ENCODE results near the gene FBXO28. TPM values are rescaled to one million over a fixed set of nuclear protein-coding genes. Genes with fewer than 3 reads are reported as not detected.
"Not testable (repeated sequence)": the region's sequence is repeated elsewhere in the genome, so short reads cannot be mapped to it uniquely, and the experiment has no call there.

The FBXO28 gene
- total RNA-seq = 46.6 and 56.5 TPM in 2 replicates

- DNase-seq (ENCODE audit: low read depth, low spot score) = peak; percentile 83
Observed at GRCh38 chr1:224113918-224114786, at the start of gene FBXO28. Gene FBXO28 (plus strand): TSS chr1:224114111. CDS start chr1:224114130, 19 bp downstream.

DNA sequence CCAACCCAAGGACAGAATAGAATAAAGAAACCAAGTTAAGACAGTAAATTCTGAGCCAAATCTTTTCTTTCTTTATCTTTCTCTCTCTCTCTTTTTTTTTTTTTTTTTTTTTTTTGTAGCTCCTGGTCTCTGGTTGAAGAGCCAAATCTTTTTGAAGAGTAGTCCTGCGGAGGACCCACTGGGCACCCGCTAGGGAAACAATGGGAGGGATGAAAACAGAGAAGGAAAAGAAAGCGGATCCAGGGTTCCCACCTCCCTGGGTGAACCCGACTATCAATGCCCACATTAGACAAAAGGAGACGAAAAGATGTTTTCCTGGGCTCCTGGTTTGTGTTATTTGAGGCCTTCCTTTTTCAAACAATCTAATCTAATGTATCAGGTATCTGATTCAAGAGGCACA lies 49.8 kb upstream of the FBXO28 start:
- no peak for DNase-seq (ENCODE audit: low read depth, low spot score)

DNA sequence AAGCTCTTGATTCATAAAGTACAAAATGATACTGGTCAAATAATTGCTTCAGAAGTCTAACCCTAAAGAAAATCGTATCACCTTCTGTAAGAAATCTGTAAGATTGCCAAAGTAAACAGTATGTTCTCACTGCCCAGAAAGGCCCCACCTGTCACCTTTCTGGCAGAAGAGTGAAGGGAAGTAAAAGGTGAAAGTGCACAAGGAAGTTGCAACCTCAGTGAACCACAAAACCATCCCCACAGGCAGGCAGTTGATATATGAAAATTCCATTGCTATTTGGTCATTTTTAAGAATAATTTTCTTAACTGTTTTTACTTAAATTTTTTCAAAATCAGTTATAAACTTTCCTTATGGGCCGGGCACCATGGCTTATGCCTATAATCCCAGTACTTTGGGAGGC lies 48.5 kb upstream of the FBXO28 start:
- no peak for DNase-seq (ENCODE audit: low read depth, low spot score)

DNA sequence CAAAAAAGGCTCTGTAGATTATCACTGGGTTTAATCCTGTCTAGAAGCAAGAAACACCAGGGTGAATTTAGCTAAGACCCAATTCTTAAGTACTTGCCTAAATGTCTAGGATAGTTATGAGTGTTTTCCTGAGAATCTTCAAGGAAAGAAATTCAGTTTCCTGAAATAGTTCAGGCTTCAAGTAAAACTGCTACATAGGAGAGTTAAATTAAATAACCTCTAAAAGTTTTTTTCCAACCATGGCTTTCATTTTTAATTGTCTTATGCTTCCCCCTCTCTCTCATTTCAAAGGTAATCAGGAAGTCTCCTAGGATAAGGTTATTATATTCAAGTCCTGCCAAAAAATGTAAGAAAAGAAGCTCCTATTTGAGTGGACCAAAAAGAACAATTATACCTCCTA lies 46.7 kb upstream of the FBXO28 start:
- no peak for DNase-seq (ENCODE audit: low read depth, low spot score)

DNA sequence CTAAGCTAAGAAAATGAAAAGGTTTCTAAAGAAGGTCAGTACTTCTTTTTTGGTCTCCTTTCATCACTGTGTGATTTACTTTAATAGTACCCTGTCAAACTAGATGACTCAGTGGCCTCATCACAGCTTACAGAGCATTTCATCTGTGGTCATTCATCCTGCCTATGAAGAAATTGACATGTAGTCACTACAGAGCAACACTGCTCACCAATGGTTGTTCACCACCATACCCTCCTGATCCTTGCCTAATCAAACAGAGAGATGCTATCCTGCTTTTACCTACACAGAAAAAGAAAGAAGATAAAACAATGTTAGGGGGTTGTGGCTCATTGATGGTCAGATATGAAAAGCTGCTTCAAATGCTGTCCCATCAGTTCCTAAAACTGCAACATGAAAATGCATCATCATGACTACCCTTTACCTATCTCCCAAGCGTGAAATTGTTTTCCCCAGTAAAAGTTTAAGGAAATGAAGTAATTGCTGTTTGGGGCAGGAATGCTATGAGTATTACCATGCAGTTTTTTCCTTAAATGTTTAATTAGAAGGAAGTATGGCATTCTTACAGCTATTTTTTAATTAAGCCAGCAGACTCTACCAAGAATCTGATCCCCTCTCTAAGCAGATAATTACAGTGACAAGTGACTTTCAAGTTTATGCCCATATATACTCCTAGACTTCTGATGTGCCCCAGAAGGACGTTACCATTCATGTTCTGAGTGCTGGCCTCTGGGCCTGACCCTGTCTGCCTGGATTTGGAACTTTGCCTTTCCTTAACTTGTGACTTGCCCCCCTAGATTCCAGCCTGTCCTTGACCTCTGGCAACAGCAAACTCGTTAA lies 46.1 kb upstream of the FBXO28 start:
- no peak for DNase-seq (ENCODE audit: low read depth, low spot score)

- DNase-seq (ENCODE audit: low read depth, low spot score) = no peak
Observed at GRCh38 chr1:224068458-224069072, 45.3 kb upstream of the FBXO28 start.

GRCh38 chr1:224069138-224069537 lies 44.8 kb upstream of the FBXO28 start:
- no peak for DNase-seq (ENCODE audit: low read depth, low spot score)

GRCh38 chr1:224070521-224070920 lies 43.4 kb upstream of the FBXO28 start:
- no peak for DNase-seq (ENCODE audit: low read depth, low spot score)

GRCh38 chr1:224076407-224076806 lies 37.5 kb upstream of the FBXO28 start:
- no peak for DNase-seq (ENCODE audit: low read depth, low spot score)

DNA sequence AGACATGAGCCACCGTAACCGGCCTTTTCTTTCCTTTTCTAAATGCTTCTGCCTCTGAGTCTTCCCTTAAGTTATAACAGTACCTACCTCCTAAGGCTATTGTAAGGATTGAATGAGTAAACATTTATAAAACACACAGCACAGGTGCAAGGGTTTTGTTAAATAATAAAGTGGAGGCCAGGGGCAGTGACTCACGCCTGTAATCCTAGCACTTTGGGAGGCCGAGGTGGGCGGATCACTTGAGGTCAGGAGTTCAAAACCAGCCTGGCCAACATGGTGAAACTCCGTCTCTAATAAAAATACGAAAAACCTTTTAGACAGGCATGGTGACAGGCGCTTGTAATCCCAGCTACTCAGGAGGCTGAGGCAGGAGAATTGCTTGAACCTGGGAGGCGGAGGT lies 34.3 kb upstream of the FBXO28 start:
- DNase-seq (ENCODE audit: low read depth, low spot score) = not testable (repeated sequence)

DNA sequence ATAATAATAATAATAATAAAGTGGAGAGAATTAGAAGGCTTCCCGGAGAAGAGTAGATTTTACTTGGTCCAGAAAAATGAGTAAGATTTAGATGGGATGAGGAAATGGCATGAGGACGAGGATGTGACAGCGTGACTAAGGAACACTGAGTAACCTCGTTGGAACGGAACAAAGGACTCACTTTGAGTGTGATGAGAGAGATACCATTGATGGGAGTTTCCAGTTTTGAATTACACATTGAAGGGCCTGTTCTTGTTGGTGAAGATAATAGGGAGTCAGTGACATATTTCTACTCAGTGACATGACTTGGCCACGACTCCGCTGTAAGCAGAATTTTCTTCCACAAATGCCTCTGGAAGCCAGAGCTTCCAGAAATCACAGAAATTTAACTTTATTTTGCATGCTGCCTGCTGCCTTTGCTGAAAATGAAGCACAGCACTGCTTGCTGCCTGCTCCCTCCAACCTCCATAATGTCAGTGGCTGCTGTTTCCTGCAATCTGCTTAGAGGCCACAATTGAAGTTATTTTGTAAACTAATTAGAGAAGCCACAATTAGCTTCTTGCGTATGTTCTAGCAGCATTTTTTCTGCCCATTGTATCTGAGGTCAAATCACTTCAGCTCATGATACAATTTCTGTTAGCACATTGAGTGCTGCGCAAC lies 33.7 kb upstream of the FBXO28 start:
- no peak for DNase-seq (ENCODE audit: low read depth, low spot score)

GRCh38 chr1:224081604-224082003 lies 32.3 kb upstream of the FBXO28 start:
- DNase-seq (ENCODE audit: low read depth, low spot score) = no peak

DNA sequence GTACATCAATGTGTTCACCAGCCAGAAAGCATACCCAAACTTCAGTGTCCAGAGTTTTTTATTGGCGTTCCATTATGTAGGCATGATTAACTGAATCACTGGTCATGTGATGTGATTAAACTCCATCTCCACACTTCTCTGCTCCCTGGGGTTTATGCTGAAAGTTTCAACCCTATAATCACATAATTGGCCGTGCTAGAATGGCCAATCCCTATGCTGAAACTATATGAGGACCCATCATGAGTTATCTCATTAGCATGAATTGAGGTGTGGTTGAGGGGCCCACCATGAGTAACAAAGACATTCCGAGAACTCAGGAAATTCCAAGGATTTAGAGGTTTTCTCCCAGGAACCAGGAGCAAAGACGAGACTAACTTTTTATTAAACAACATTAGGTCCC lies 31.8 kb upstream of the FBXO28 start:
- DNase-seq (ENCODE audit: low read depth, low spot score) = no peak

- no peak for DNase-seq (ENCODE audit: low read depth, low spot score)
Observed at GRCh38 chr1:224084867-224085266, 29.0 kb upstream of the FBXO28 start.

DNA sequence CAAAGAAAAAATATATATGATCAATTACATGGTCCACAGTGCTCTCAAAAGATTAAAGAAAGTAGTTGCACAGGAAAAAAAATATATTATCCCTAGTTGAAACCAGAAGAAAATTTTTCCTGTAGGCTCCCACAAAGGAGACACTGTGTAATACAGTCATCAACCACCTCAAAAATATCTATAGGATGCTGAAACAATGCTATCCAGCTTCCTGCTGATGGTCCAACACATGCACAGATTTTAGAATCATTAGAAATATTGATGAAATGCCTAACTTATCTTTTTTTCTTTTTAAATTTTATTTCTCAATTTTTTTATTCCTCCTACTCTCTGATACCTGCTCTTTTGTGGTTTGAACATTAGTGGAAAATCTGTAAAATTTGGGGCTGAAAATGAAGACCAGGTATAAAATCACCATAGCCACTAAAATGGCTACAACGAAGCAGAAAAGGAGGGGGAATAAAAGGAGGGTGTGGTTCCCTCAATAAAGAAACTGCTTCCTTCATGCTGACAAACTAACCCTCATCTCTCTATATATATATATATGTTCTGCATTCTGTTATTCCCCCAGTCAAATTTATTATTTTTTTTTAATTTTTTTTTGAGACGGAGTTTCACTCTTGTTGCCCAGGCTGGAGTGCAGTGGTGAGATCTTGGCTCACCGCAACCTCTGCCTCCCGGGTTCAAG lies 28.3 kb upstream of the FBXO28 start:
- DNase-seq (ENCODE audit: low read depth, low spot score) = no peak

- DNase-seq (ENCODE audit: low read depth, low spot score) = no peak
Observed at GRCh38 chr1:224087286-224087794, 26.6 kb upstream of the FBXO28 start.

GRCh38 chr1:224089583-224089982 lies 24.3 kb upstream of the FBXO28 start:
- DNase-seq (ENCODE audit: low read depth, low spot score) = no peak

DNA sequence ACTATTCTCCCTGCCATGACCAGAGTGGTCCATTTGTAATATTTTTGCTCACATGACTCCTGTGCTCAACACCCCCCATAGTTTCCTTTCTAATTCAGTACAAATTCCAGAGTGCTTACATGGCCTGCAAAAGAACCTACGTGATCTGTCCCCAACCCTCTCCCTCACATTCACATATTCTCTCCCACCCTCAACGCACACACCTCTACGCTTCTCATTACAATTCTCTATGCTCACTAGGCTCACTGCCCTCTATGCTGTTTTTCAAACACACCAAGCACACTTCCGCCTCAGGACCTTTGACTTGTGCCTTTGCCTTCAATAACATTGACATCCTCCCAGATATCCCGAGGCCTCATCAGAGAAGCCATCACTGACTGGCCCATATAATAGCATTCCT lies 23.8 kb upstream of the FBXO28 start:
- no peak for DNase-seq (ENCODE audit: low read depth, low spot score)

GRCh38 chr1:224092111-224092510 lies 21.8 kb upstream of the FBXO28 start:
- no peak for DNase-seq (ENCODE audit: low read depth, low spot score)

DNA sequence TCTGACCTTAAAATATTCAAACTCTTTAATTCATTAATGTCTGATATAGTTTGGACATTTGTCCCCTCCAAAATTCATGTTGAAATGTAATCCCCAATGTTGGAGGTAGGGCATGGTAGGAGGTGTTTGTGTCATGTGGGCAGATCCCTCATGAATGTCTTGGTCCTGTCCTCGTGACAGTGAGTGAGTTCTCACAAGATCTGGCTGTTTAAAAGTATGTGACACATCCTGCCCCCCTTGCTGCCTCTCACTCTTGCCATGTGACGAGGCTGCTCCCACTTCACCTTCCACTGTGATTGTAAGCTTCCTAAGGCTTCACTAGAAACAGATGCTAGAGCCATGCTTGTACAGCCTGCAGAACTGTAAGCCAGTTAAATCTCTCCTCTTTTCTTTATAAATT lies 21.3 kb upstream of the FBXO28 start:
- DNase-seq (ENCODE audit: low read depth, low spot score) = no peak

- no peak for DNase-seq (ENCODE audit: low read depth, low spot score)
Observed at GRCh38 chr1:224095339-224095738, 18.6 kb upstream of the FBXO28 start.
